Ishikawa (cell line): ENCODE results near the gene MPP4.

Experiments used
- CEBPB ChIP-seq: IDR thresholded peaks from 2 replicates; pipeline ENCODE4 v1.6.1; 2012
- CREB1 ChIP-seq: IDR thresholded peaks from 2 replicates; pipeline ENCODE4 v1.6.1; 2012; ENCODE audit warnings: low read depth
- EGR1 ChIP-seq: IDR thresholded peaks from 2 replicates; pipeline ENCODE4 v1.6.1; 2012
- EP300 ChIP-seq: IDR thresholded peaks from 2 replicates; pipeline ENCODE4 v1.6.1; 2012; ENCODE audit warnings: borderline replicate concordance
- FOXM1 ChIP-seq: IDR thresholded peaks from 2 replicates; pipeline ENCODE4 v1.6.1; 2012; ENCODE audit warnings: low read depth, borderline replicate concordance
- NFIC ChIP-seq: IDR thresholded peaks from 2 replicates; pipeline ENCODE4 v1.6.1; 2012
- RAD21 ChIP-seq: IDR thresholded peaks from 2 replicates; pipeline ENCODE4 v1.6.1; 2012; ENCODE audit warnings: low read depth
- TCF12 ChIP-seq: IDR thresholded peaks from 2 replicates; pipeline ENCODE4 v1.6.1; 2012; ENCODE audit warnings: low read depth
- TEAD4 ChIP-seq: IDR thresholded peaks from 2 replicates; pipeline ENCODE4 v1.6.1; 2012
- USF1 ChIP-seq: IDR thresholded peaks from 2 replicates; pipeline ENCODE4 v1.6.1; 2012
- YY1 ChIP-seq: IDR thresholded peaks from 2 replicates; pipeline ENCODE4 v1.6.1; 2012; ENCODE audit warnings: low read depth
- ZBTB7A ChIP-seq: IDR thresholded peaks from 2 replicates; pipeline ENCODE4 v1.6.1; 2012; ENCODE audit warnings: low read depth
- TF ChIP-seq, protein P1 (sequence below): IDR thresholded peaks from 2 replicates; pipeline ENCODE4 v1.6.1; 2012; ENCODE audit warnings: low read depth, mild to moderate bottlenecking
- TF ChIP-seq, protein P2 (sequence below): IDR thresholded peaks from 2 replicates; pipeline ENCODE4 v1.6.1; 2012

The MPP4 gene

DNA sequence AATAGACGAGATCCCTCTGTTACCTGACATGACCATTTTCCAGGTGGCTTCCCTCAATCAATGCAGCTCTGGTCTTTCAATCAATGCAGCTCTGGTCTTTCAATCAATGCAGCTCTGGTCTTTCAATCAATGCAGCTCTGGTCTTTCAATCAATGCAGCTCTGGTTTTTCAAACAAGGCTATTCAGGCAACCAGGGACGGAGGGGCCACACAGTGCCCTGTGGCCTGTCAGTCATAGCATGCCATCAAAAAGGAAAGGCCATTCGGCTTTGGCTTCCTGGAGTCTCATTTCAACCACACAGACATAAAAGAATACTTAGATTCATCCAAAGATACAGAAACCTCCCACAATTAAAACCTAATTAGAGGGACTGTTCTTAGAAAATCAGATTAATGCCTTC is 13.3 kb downstream of the MPP4 start:
- TF ChIP-seq CEBPB (no peak), CREB1 (no peak), RAD21 (no peak), ZBTB7A (no peak), TEAD4 (no peak), FOXM1 (no peak), USF1 (no peak), TCF12 (no peak)

DNA sequence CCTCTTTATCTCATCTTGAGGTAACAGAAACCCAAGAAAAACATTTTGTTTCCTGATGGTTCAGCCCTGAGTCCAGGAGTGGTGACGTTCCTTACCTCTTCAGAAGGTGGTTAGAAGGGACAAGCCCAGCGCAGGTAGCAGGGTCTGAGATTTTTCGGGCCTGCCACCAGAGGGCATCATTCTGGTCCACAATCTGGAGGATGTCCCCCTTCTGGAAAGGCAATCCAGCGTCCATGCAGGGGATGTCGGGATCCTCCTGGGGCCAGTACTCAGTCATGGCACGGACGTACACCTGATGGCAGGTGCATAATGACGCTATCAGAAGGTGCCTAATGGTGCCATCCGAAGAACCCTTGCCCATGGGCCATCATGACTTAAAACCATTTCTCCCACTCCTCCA is 17.7 kb downstream of the MPP4 start:
- TF ChIP-seq EP300 (no peak), RAD21 (peak; percentile 37)

GRCh38 chr2:201678401-201678800 is 20.0 kb downstream of the MPP4 start:
- TF ChIP-seq EGR1: no peak
- no peak for TF ChIP-seq TCF12
- TF ChIP-seq, protein P1, sequence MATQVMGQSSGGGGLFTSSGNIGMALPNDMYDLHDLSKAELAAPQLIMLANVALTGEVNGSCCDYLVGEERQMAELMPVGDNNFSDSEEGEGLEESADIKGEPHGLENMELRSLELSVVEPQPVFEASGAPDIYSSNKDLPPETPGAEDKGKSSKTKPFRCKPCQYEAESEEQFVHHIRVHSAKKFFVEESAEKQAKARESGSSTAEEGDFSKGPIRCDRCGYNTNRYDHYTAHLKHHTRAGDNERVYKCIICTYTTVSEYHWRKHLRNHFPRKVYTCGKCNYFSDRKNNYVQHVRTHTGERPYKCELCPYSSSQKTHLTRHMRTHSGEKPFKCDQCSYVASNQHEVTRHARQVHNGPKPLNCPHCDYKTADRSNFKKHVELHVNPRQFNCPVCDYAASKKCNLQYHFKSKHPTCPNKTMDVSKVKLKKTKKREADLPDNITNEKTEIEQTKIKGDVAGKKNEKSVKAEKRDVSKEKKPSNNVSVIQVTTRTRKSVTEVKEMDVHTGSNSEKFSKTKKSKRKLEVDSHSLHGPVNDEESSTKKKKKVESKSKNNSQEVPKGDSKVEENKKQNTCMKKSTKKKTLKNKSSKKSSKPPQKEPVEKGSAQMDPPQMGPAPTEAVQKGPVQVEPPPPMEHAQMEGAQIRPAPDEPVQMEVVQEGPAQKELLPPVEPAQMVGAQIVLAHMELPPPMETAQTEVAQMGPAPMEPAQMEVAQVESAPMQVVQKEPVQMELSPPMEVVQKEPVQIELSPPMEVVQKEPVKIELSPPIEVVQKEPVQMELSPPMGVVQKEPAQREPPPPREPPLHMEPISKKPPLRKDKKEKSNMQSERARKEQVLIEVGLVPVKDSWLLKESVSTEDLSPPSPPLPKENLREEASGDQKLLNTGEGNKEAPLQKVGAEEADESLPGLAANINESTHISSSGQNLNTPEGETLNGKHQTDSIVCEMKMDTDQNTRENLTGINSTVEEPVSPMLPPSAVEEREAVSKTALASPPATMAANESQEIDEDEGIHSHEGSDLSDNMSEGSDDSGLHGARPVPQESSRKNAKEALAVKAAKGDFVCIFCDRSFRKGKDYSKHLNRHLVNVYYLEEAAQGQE: no peak
- no peak for TF ChIP-seq USF1
- TF ChIP-seq, protein P2, sequence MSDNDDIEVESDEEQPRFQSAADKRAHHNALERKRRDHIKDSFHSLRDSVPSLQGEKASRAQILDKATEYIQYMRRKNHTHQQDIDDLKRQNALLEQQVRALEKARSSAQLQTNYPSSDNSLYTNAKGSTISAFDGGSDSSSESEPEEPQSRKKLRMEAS: no peak
- no peak for TF ChIP-seq ZBTB7A

DNA sequence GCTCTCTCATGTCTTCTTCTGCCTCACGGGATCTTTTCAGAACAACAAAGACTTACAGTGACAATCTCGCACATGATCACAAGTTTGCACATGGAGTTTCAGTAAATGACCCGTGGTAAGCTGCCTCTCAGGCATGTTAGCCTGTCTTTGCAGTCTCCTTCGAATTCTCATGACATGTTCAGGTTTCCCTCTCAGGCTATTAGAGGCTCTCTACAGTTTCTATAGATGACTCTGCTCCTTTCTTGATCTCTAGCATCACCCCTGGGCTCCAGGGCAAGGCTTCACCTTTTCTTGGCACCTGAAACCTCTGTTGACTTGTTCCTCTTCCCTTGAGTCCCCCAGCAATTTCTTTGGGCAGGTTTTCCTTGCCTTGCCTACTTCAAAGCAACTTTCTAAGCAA is 23.0 kb downstream of the MPP4 start:
- TF ChIP-seq EP300 (no peak), ZBTB7A (no peak), CEBPB (no peak), TEAD4 (no peak), YY1 (no peak), FOXM1 (no peak), EGR1 (no peak), TCF12 (no peak), NFIC (no peak), RAD21 (no peak)
- TF ChIP-seq, protein P1: no peak
- TF ChIP-seq, protein P2: no peak

GRCh38 chr2:201674794-201675193 is 23.6 kb downstream of the MPP4 start:
- TF ChIP-seq CREB1: no peak
- TF ChIP-seq TEAD4: no peak
- TF ChIP-seq RAD21: no peak
- no peak for TF ChIP-seq ZBTB7A

DNA sequence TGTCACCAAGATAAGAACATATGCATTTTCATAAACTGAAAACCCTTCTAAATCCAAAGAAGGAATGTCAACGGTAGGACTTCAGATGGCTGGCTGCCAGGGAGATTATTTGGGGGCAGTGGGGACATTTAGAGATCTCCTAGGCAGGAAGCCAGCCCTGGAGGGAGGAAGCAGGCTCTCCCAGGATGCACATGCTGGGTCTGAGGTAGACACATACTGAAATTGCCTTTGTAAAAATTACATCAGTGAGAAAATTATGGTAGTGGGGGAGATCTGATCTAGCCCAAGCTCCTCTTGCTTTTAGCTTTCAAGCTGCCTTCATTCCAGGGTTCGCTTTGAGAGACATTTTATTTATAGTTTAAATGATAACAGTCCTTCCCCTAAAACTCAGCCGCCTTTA is 24.1 kb downstream of the MPP4 start:
- TF ChIP-seq, protein P2: no peak
- TF ChIP-seq, protein P1: no peak
